ENCODE results near the gene PDGFA. TPM values are rescaled to one million over a fixed set of nuclear protein-coding genes. Genes with fewer than 3 reads are reported as not detected.

PDGFA gene
- total RNA-seq, 1 experiment from 2014 or later: 35.8 TPM

- Histone ChIP-seq H2AFZ (ENCODE audit: low read length) (no peak overlapping the region), H2BK120ac (ENCODE audit: low read depth, low read length, poor library complexity, severe bottlenecking) (no peak overlapping the region), H3K79me2 (ENCODE audit: insufficient read depth, low read length) (no peaks in the 10 kb centered on the region), H3K23me2 (ENCODE audit: insufficient read length, low read depth, low read length, poor library complexity, severe bottlenecking) (no peaks in the 10 kb centered on the region), H4K91ac (ENCODE audit: insufficient read length, low read depth, low read length) (no peak overlapping the region), H3K18ac (ENCODE audit: insufficient read length, low read depth, low read length) (no peak overlapping the region), H2BK15ac (ENCODE audit: low read depth, low read length) (no peak overlapping the region), H3K4me1 (ENCODE audit: insufficient read depth, low read length) (no peaks in the 10 kb centered on the region), H3K14ac (ENCODE audit: insufficient read depth, low read length) (no peak overlapping the region; the same call in 1 of the 2 replicates), H3K23ac (ENCODE audit: insufficient read length, low read depth, low read length) (no peak overlapping the region), H2BK20ac (ENCODE audit: low read depth, low read length, poor library complexity, severe bottlenecking) (no peak overlapping the region), H2AK5ac (ENCODE audit: insufficient read length, low read length) (no peak overlapping the region), H3K27me3 (ENCODE audit: insufficient read depth, low read length) (no peaks in the 10 kb centered on the region), H2BK12ac (ENCODE audit: insufficient read length, low read depth, low read length) (no peak overlapping the region), H3K9me3 (ENCODE audit: control insufficient read depth, low read depth, low read length) (no peaks in the 10 kb centered on the region), H3K4ac (ENCODE audit: low read depth, low read length) (no peak overlapping the region), H4K8ac (replicated peaks; ENCODE audit: insufficient read length, low read depth, low read length) (no peak overlapping the region), H3T11ph (ENCODE audit: low read length) (no peak overlapping the region), H3K4me2 (ENCODE audit: insufficient read depth, insufficient read length, low read length) (no peak overlapping the region), H3K9ac (ENCODE audit: extremely low read depth, insufficient read length, low read length) (no peak overlapping the region), H4K5ac (ENCODE audit: insufficient read length, low read depth, low read length) (no peak overlapping the region), H3K56ac (ENCODE audit: insufficient read length, low read depth, low read length) (no peak overlapping the region), H2BK5ac (ENCODE audit: insufficient read length, low read length) (no peak overlapping the region), H4K20me1 (ENCODE audit: control insufficient read depth, insufficient read depth, insufficient read length) (no peaks in the 10 kb centered on the region), H3K27ac (ENCODE audit: insufficient read length, low read depth, low read length) (no peak overlapping the region), H3K79me1 (ENCODE audit: insufficient read depth, low read depth, low read length, poor library complexity, severe bottlenecking) (no peaks in the 10 kb centered on the region)
- Mint-ChIP-seq H3K4me3 (no peak overlapping the region), H3K27me3 (ENCODE audit: low read depth) (no peaks in the 10 kb centered on the region), H3K27ac (peak overlapping the region; percentile 80 to 84 (median 83); a peak in 4 of 7 replicates), H3K36me3 (ENCODE audit: insufficient read depth in 1 of 3, low read depth in 3 of 3) (peaks cover 27 to 39% (median 38%) of the 10 kb centered on the region in 3 experiments; a peak in 6 of 7 replicates), H3K4me1 (no peaks in the 10 kb centered on the region), H3K9me3 (no peaks in the 10 kb centered on the region; a peak in 1 of 5 replicates)
- no peak for DNase-seq
- TF ChIP-seq CTCF (conservative IDR thresholded peaks at IDR 0.05): no peak
- no CpG with 5 or more reads among the region's 20 CpGs for WGBS (ENCODE audit: extremely low coverage, insufficient read length, low lambda C conversion rate)
Measured at GRCh38 chr7:503575-504111, 16.0 kb downstream of the PDGFA start.

All from H9 (cell line).